Measurements from ENCODE around the gene RBP2. TPM values are rescaled to one million over a fixed set of nuclear protein-coding genes. Genes with fewer than 3 reads are reported as not detected.

The RBP2 gene
- total and polyA plus RNA-seq, 2 donors from 2014 or later, result 13.5 TPM; not detected in 1

- FAIRE-seq (no peak), DNase-seq (no peak)
- no peaks in the 10 kb centered on the region for H3K36me3 ChIP-seq (ENCODE audit: control insufficient read depth in 2 of 3, insufficient read depth in 3 of 3, low read length in 3 of 3)
- H3K27me3 ChIP-seq (ENCODE audit: control insufficient read depth, insufficient read depth, low read length), result no peaks in the 10 kb centered on the region
- no peak overlapping the region for H3K4me3 ChIP-seq (ENCODE audit: low read length in 3 of 3)
- no peak overlapping the region for H3K9ac ChIP-seq (ENCODE audit: low read length in 3 of 3)
- no peaks in the 10 kb centered on the region for H3K9me3 ChIP-seq (ENCODE audit: control insufficient read depth in 2 of 3, insufficient read depth in 1 of 3, low read length in 3 of 3)
- intact Hi-C loops (cut with DNase I), result no loop called here
- H3K27ac ChIP-seq (ENCODE audit: low read depth in 2 of 2, low read length in 2 of 2), result no peak overlapping the region
- no peaks in the 10 kb centered on the region for H3K4me1 ChIP-seq (ENCODE audit: control insufficient read depth in 2 of 3, insufficient read depth in 2 of 3, low read depth in 1 of 3, low read length in 3 of 3)
- no peak for TF ChIP-seq CTCF (IDR thresholded peaks at IDR 0.05; ENCODE audit: borderline replicate concordance, extremely low read depth, insufficient read depth)
These were observed 18.0 kb downstream of the RBP2 start for GRCh38 chr3:139458348-139458747.

- intact Hi-C loops (cut with DNase I), result no loop called here
These were observed 19.2 kb downstream of the RBP2 start for GRCh38 chr3:139457066-139457465.

GRCh38 chr3:139456386-139456785 lies 19.9 kb downstream of the RBP2 start:
- no peak for FAIRE-seq
- Histone ChIP-seq H3K4me3 (ENCODE audit: low read length in 3 of 3) (no peak overlapping the region), H3K4me1 (ENCODE audit: control insufficient read depth in 2 of 3, insufficient read depth in 2 of 3, low read depth in 1 of 3, low read length in 3 of 3) (no peaks in the 10 kb centered on the region), H3K27me3 (ENCODE audit: control insufficient read depth, insufficient read depth, low read length) (no peaks in the 10 kb centered on the region), H3K9me3 (ENCODE audit: control insufficient read depth in 2 of 3, insufficient read depth in 1 of 3, low read length in 3 of 3) (no peaks in the 10 kb centered on the region), H3K36me3 (ENCODE audit: control insufficient read depth in 2 of 3, insufficient read depth in 3 of 3, low read length in 3 of 3) (no peaks in the 10 kb centered on the region), H3K27ac (ENCODE audit: low read depth in 2 of 2, low read length in 2 of 2) (no peak overlapping the region), H3K9ac (ENCODE audit: low read length in 3 of 3) (no peak overlapping the region)
- intact Hi-C loops (cut with DNase I), result no loop called here
- no peak for DNase-seq
- no peak for TF ChIP-seq CTCF (IDR thresholded peaks at IDR 0.05; ENCODE audit: borderline replicate concordance, extremely low read depth, insufficient read depth)

More at GRCh38 chr3:139457066-139457465, 19.2 kb downstream of the RBP2 start:
- DNase-seq (no peak), FAIRE-seq (no peak)
- Histone ChIP-seq H3K36me3 (ENCODE audit: control insufficient read depth in 2 of 3, insufficient read depth in 3 of 3, low read length in 3 of 3) (no peaks in the 10 kb centered on the region), H3K27me3 (ENCODE audit: control insufficient read depth, insufficient read depth, low read length) (no peaks in the 10 kb centered on the region), H3K4me3 (ENCODE audit: low read length in 3 of 3) (no peak overlapping the region), H3K9me3 (ENCODE audit: control insufficient read depth in 2 of 3, insufficient read depth in 1 of 3, low read length in 3 of 3) (no peaks in the 10 kb centered on the region), H3K9ac (ENCODE audit: low read length in 3 of 3) (no peak overlapping the region), H3K4me1 (ENCODE audit: control insufficient read depth in 2 of 3, insufficient read depth in 2 of 3, low read depth in 1 of 3, low read length in 3 of 3) (no peaks in the 10 kb centered on the region), H3K27ac (ENCODE audit: low read depth in 2 of 2, low read length in 2 of 2) (no peak overlapping the region)
- TF ChIP-seq CTCF (IDR thresholded peaks at IDR 0.05; ENCODE audit: borderline replicate concordance, extremely low read depth, insufficient read depth), result no peak

- no peaks in the 10 kb centered on the region for H3K9me3 ChIP-seq (ENCODE audit: control insufficient read depth in 2 of 3, insufficient read depth in 1 of 3, low read length in 3 of 3)
- H3K4me3 ChIP-seq (ENCODE audit: low read length in 3 of 3), result no peak overlapping the region
- H3K36me3 ChIP-seq (ENCODE audit: control insufficient read depth in 2 of 3, insufficient read depth in 3 of 3, low read length in 3 of 3), result no peaks in the 10 kb centered on the region
- DNase-seq, result no peak
- H3K27ac ChIP-seq (ENCODE audit: low read depth in 2 of 2, low read length in 2 of 2), result no peak overlapping the region
- no peak overlapping the region for H3K9ac ChIP-seq (ENCODE audit: low read length in 3 of 3)
- H3K27me3 ChIP-seq (ENCODE audit: control insufficient read depth, insufficient read depth, low read length), result no peaks in the 10 kb centered on the region
- intact Hi-C loops (cut with DNase I), result no loop called here
- no peak for TF ChIP-seq CTCF (IDR thresholded peaks at IDR 0.05; ENCODE audit: borderline replicate concordance, extremely low read depth, insufficient read depth)
- no peak for FAIRE-seq
- no peaks in the 10 kb centered on the region for H3K4me1 ChIP-seq (ENCODE audit: control insufficient read depth in 2 of 3, insufficient read depth in 2 of 3, low read depth in 1 of 3, low read length in 3 of 3)
These were observed 20.5 kb downstream of the RBP2 start for GRCh38 chr3:139455855-139456254.

All from kidney (tissue), 14 donors.